ENCODE data around the gene FHOD3.

GRCh38 chr18:36685580-36685979 is 388.1 kb downstream of the FHOD3 start:
- no peak for TF ChIP-seq EZH2phosphoT487 (IDR thresholded peaks at IDR 0.05; ENCODE audit: low read length)
- TF ChIP-seq CTCF (IDR thresholded peaks at IDR 0.05; ENCODE audit: low read length), result no peak

Measured in MM.1S (cell line).